Measurements from ENCODE around the gene CCL24.
"Not testable (repeated sequence)": the region's sequence is repeated elsewhere in the genome, so short reads cannot be mapped to it uniquely, and the experiment has no call there.

The CCL24 gene

GRCh38 chr7:75780647-75781273 lies 32.8 kb downstream of the CCL24 start:
- not testable (repeated sequence) for DNase-seq (ENCODE audit: low read depth, low spot score)

- not testable (repeated sequence) for DNase-seq (ENCODE audit: low read depth, low spot score)
These were observed 34.1 kb downstream of the CCL24 start for GRCh38 chr7:75779516-75779915.

- not testable (repeated sequence) for DNase-seq (ENCODE audit: low read depth, low spot score)
These were observed 34.6 kb downstream of the CCL24 start for GRCh38 chr7:75779035-75779434.

GRCh38 chr7:75776295-75776971 lies 37.2 kb downstream of the CCL24 start:
- DNase-seq (ENCODE audit: low read depth, low spot score) = peak; percentile 23

- not testable (repeated sequence) for DNase-seq (ENCODE audit: low read depth, low spot score)
These were observed 39.6 kb downstream of the CCL24 start for GRCh38 chr7:75773958-75774357.

GRCh38 chr7:75772081-75773077 lies 41.2 kb downstream of the CCL24 start, which contains the start of gene CCL26:
CCL26 (minus strand) TSS chr7:75772211; CDS start chr7:75772176, 35 bp downstream.
- no peak for DNase-seq (ENCODE audit: low read depth, low spot score)

- no peak for DNase-seq (ENCODE audit: low read depth, low spot score)
These were observed 42.4 kb downstream of the CCL24 start for GRCh38 chr7:75771224-75771623.

GRCh38 chr7:75762350-75762917 lies 51.2 kb downstream of the CCL24 start:
- no peak for DNase-seq (ENCODE audit: low read depth, low spot score)

- not testable (repeated sequence) for DNase-seq (ENCODE audit: low read depth, low spot score)
These were observed 51.8 kb downstream of the CCL24 start for GRCh38 chr7:75761801-75762200.

Data from activated CD4-positive, CD25-positive, alpha-beta regulatory T cell treated with anti-CD3 and anti-CD28 coated beads, Interleukin-2, amount 50 U/mL, for 16 hours (primary cell).